ENCODE results near the gene SLC6A4.
"Not testable (repeated sequence)": the region's sequence is repeated elsewhere in the genome, so short reads cannot be mapped to it uniquely, and the experiment has no call there.

SLC6A4 gene

DNA sequence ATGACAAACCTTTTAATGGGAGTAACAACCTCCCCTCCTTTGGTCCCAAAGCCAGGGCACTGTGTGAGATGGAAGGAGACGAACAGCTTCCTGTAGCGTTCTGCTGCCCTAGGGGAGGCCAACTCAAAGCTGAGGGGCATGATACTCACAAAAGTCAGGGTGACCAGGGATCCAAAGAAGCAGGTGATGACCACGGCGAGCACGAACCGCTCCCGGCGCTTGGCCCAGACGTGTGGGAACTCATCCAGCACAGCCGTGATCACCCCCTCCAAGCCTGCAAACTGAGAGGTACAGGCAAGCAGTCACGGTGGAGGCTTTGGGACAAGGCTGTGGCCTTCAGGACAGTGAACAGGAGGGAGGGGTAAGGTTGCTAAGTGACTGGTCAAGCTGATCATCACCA is 25.1 kb downstream of the SLC6A4 start:
- no peak for DNase-seq
- no peak overlapping the region for H3K27ac ChIP-seq
- no peaks in the 10 kb centered on the region for H3K27me3 ChIP-seq (replicated peaks)
- no peak overlapping the region for H3K4me3 ChIP-seq (ENCODE audit: low read depth, low read length)
- TF ChIP-seq, protein P1, sequence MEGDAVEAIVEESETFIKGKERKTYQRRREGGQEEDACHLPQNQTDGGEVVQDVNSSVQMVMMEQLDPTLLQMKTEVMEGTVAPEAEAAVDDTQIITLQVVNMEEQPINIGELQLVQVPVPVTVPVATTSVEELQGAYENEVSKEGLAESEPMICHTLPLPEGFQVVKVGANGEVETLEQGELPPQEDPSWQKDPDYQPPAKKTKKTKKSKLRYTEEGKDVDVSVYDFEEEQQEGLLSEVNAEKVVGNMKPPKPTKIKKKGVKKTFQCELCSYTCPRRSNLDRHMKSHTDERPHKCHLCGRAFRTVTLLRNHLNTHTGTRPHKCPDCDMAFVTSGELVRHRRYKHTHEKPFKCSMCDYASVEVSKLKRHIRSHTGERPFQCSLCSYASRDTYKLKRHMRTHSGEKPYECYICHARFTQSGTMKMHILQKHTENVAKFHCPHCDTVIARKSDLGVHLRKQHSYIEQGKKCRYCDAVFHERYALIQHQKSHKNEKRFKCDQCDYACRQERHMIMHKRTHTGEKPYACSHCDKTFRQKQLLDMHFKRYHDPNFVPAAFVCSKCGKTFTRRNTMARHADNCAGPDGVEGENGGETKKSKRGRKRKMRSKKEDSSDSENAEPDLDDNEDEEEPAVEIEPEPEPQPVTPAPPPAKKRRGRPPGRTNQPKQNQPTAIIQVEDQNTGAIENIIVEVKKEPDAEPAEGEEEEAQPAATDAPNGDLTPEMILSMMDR (IDR thresholded peaks at IDR 0.05; ENCODE audit: low read depth, low read length, missing control alignments) = no peak
- in situ Hi-C loops (cut with HindIII; ENCODE audit: low pct_ligation_motif_present, low sequenced_read_pairs) = no loop called here
- H3K36me3 ChIP-seq (replicated peaks) = no peaks in the 10 kb centered on the region

DNA sequence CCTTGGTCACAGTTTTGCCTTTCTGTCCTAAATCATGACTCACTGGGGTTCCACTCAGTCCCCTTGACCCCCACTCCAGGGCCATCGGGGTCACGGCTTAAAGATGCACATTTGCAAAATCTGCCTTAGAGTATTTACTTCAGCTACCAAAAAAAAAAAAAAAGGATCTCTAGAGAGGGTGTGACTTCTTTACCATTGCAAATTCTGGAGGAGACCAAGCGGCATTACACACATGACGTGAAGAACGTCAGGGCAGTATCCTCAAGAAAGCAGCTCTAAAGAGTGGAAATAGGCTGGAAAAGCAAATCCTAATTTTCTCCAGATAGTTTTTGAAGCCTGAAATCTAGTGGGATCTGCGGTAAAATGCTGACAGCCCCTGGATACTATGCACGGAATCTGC is 25.6 kb downstream of the SLC6A4 start:
- in situ Hi-C loops (cut with HindIII; ENCODE audit: low pct_ligation_motif_present, low sequenced_read_pairs) = no loop called here
- H3K4me3 ChIP-seq (ENCODE audit: low read depth, low read length) = no peak overlapping the region
- TF ChIP-seq, protein P1 (IDR thresholded peaks at IDR 0.05; ENCODE audit: low read depth, low read length, missing control alignments) = no peak

DNA sequence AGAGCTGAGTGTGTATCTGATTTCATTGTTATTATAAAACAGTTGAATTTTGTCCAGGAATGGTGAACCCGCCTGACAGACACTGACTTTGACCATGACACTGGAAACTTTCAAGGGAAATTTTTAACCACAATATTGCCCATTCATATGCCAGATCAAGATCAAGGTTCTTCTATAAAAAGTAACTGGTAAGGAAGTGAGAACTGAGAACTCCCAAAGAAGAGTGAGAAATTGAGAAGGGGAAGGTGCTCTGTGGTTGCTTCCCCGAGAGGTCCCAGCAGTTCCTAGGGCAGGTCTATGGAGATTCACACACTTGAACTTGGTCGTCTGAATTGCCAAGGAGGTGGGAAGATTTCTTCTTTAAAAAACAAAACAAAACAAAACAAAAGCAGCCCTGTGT is 27.3 kb downstream of the SLC6A4 start:
- H3K27ac ChIP-seq = no peak overlapping the region
- TF ChIP-seq, protein P1 (IDR thresholded peaks at IDR 0.05; ENCODE audit: low read depth, low read length, missing control alignments) = no peak
- no peaks in the 10 kb centered on the region for H3K36me3 ChIP-seq (replicated peaks)
- DNase-seq = no peak
- H3K4me3 ChIP-seq (ENCODE audit: low read depth, low read length) = no peak overlapping the region
- in situ Hi-C loops (cut with HindIII; ENCODE audit: low pct_ligation_motif_present, low sequenced_read_pairs) = no loop called here
- no peaks in the 10 kb centered on the region for H3K27me3 ChIP-seq (replicated peaks)

More for the DNA sequence above, 25.6 kb downstream of the SLC6A4 start:
- no peaks in the 10 kb centered on the region for H3K36me3 ChIP-seq (replicated peaks)
- H3K27ac ChIP-seq = no peak overlapping the region
- H3K27me3 ChIP-seq (replicated peaks) = no peaks in the 10 kb centered on the region
- DNase-seq = no peak

DNA sequence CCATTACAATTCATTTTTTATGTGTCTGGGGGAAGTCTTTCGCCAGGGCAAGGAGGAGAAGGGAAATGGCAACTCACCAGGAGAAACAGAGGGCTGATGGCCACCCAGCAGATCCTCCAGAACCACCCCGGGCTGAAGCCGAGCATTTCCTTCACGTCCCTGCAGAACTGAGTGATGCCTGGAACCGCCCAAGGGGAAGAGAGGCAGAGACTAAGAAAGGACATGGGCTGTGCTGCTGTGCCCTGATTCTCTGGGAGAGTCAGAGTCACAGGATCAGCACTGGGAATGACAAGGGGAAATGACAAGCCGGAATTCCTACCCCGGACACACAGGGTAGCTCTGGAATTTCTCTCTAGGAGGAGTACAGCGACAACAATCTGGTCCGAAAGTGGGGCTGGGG is 27.8 kb downstream of the SLC6A4 start:
- Histone ChIP-seq H3K4me3 (ENCODE audit: low read depth, low read length) (no peak overlapping the region), H3K27ac (no peak overlapping the region), H3K36me3 (replicated peaks) (no peaks in the 10 kb centered on the region), H3K27me3 (replicated peaks) (no peaks in the 10 kb centered on the region)
- no peak for DNase-seq
- in situ Hi-C loops (cut with HindIII; ENCODE audit: low pct_ligation_motif_present, low sequenced_read_pairs) = no loop called here
- TF ChIP-seq, protein P1 (IDR thresholded peaks at IDR 0.05; ENCODE audit: low read depth, low read length, missing control alignments) = no peak

DNA sequence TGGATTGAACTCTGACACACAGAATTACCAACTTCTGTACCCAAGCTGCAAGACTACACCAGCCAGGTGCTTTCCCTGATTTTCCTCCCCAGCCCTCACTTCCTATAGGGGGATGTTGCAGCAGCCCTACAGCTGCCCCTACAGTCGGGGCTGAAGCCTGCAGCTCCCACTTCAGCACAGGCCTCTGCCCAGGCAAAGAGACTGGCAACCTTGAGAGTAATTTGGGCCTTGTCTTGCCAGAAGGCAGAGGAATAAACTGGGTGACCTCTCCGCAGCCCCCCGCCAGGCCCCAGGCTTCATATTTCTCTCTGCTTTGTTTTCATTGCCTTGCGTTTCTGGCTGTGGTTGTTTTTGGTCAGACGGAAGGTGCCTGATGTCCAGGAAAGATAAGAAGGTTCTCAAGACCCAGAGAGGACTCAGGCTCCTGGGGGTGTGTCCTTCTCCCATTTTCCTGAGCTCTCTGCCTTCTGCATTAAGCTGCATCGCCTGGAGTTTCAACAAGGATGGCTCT is 32.0 kb downstream of the SLC6A4 start:
- in situ Hi-C loops (cut with HindIII; ENCODE audit: low pct_ligation_motif_present, low sequenced_read_pairs) = no loop called here

DNA sequence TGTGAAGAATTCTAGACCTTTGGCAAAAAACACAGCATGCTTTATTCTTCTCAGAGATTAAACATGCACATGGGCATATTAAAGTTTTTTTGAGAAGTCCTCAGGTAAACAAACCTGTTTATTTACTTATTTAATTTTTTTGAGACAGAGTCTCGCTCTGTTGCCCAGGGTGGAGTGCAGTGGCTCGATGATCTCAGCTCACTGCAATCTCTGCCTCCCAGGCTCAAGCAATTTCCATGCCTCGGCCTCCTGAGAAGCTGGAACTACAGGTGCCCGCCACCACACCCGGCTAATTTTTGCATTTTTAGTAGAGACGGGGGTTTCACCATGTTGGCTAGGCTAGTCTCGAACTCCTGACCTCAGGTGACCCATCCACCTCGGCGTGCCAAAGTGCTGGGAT is 34.8 kb downstream of the SLC6A4 start:
- in situ Hi-C loops (cut with HindIII; ENCODE audit: low pct_ligation_motif_present, low sequenced_read_pairs); H3K36me3 ChIP-seq (replicated peaks); H3K27me3 ChIP-seq (replicated peaks); H3K4me3 ChIP-seq (ENCODE audit: low read depth, low read length); H3K27ac ChIP-seq; DNase-seq: not testable (repeated sequence)

More for the DNA sequence above, 32.0 kb downstream of the SLC6A4 start:
- H3K27ac ChIP-seq = no peak overlapping the region
- TF ChIP-seq, protein P1 (IDR thresholded peaks at IDR 0.05; ENCODE audit: low read depth, low read length, missing control alignments) = peak; percentile 25
- no peak for DNase-seq
- H3K4me3 ChIP-seq (ENCODE audit: low read depth, low read length) = no peak overlapping the region
- no peaks in the 10 kb centered on the region for H3K36me3 ChIP-seq (replicated peaks)
- no peaks in the 10 kb centered on the region for H3K27me3 ChIP-seq (replicated peaks)
